Activated CD4-positive, alpha-beta T cell treated with anti-CD3 and anti-CD28 coated beads, Interleukin-2, amount 50 U/mL, for 1 hour (primary cell): ENCODE results near the gene MLLT6.
"Not testable (repeated sequence)": the region's sequence is repeated elsewhere in the genome, so short reads cannot be mapped to it uniquely, and the experiment has no call there.

Experiments used
- DNase-seq: peaks from one replicate; pipeline ENCODE4 v3.0.0-alpha.2; 2020

Gene MLLT6

GRCh38 chr17:38709104-38709820 lies 4.2 kb downstream of the MLLT6 start:
- no peak for DNase-seq

- no peak for DNase-seq
Observed at GRCh38 chr17:38709864-38710603, 5.0 kb downstream of the MLLT6 start.

- DNase-seq: no peak
Observed at GRCh38 chr17:38710604-38710962, 5.5 kb downstream of the MLLT6 start.

- no peak for DNase-seq
Observed at GRCh38 chr17:38710985-38711384, 5.9 kb downstream of the MLLT6 start.

GRCh38 chr17:38711792-38712571 lies 6.9 kb downstream of the MLLT6 start:
- DNase-seq: no peak

GRCh38 chr17:38712593-38712992 lies 7.5 kb downstream of the MLLT6 start:
- no peak for DNase-seq

GRCh38 chr17:38713456-38714075 lies 8.5 kb downstream of the MLLT6 start:
- no peak for DNase-seq

- no peak for DNase-seq
Observed at GRCh38 chr17:38715216-38715943, 10.3 kb downstream of the MLLT6 start.

- no peak for DNase-seq
Observed at GRCh38 chr17:38716368-38717005, 11.4 kb downstream of the MLLT6 start.

- no peak for DNase-seq
Observed at GRCh38 chr17:38717139-38717745, 12.2 kb downstream of the MLLT6 start.

- no peak for DNase-seq
Observed at GRCh38 chr17:38719289-38719942, 14.3 kb downstream of the MLLT6 start.

- no peak for DNase-seq
Observed at GRCh38 chr17:38719943-38720641, 15.0 kb downstream of the MLLT6 start.

GRCh38 chr17:38720941-38721340 lies 15.9 kb downstream of the MLLT6 start:
- no peak for DNase-seq

- DNase-seq: no peak
Observed at GRCh38 chr17:38721802-38722201, 16.7 kb downstream of the MLLT6 start.

- no peak for DNase-seq
Observed at GRCh38 chr17:38724337-38724988, 19.4 kb downstream of the MLLT6 start.

- no peak for DNase-seq
Observed at GRCh38 chr17:38725066-38725465, 20.0 kb downstream of the MLLT6 start.

- DNase-seq: not testable (repeated sequence)
Observed at GRCh38 chr17:38726145-38726544, 21.1 kb downstream of the MLLT6 start.

GRCh38 chr17:38727736-38728135 lies 22.7 kb downstream of the MLLT6 start:
- DNase-seq: peak; percentile 41

- DNase-seq: peak; percentile 56
Observed at GRCh38 chr17:38728290-38728831, 23.3 kb downstream of the MLLT6 start.
